A204.1 (cell line): ENCODE results near the gene RASL10A.

ENCODE experiments used
- FAIRE-seq: peaks from 2 replicates; lab custom pipeline; 2012; peaks lifted over from hg19 to GRCh38; lab: Jason Lieb, UNC

Gene RASL10A

GRCh38 chr22:29317827-29318454, 2.4 kb upstream of the RASL10A start:
- no peak for FAIRE-seq

DNA sequence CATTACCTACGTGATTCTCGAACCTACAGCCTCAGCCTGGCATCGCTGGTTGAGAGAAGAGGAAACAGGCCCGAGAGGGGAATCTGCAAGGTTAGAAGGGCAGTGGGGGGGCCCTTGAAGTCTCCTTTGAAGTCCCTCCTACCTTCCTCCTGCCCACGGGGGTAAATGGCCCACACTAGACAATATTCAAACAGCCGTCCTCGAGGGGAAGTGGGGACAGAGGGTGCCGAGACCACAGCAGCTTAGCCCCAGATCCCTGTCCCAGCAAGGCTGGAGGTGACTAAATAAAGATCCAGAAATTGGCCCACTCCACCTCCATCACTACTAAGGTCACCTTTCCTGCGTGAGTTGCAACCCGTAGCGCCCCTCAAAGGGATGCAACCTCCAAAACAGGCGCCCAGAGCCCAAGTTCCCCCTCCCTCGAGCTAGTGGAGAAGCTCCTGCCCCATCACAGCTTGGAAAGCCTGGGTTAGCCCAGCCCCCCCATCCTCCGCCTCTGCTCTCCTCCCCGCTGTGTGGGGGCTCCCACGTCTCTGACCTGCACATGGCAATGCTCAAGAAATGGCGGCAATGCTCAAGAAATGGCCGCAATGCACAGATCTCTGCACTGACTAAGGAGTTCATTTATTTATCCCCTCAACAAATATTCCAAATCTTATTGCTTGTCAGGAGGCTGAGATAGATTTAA, 788 bp upstream of the RASL10A start:
- no peak for FAIRE-seq

DNA sequence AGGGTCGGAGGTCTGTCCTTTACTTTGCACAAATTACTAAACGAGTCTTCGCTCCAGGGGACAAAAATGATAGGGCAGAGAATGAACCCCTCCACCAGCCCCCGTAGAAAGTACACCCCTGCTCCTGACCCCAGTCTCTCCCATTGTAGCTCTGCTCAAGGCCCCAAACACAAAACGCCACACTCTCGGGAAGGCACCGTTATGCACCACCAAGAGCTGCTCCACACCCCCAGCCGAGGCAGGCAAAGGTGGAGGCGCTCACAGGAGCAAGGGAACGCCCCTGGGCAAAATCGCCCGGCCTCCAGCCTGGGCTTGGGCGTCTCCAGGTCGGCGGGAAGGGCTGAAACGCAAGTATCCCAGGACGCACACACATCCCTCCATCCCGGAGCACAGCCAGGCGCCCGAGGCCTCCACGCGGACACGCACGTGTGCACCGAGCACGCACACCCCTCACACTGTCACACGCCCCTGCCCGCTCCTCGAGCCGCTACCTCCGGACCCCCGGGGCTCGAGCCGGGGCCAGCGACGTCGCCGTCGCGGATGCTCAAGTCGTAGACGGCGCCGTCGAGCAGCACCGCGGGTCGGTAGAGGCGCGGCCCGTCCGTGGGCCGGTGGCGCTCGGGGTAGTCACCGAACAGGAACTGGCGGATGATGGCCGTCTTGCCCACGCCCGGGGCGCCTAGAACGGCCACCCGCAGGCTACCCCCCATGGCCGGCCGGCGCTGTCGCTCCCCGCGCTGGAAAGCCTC, 786 bp downstream of the RASL10A start:
- FAIRE-seq = no peak

GRCh38 chr22:29313576-29314466, 1.7 kb downstream of the RASL10A start:
- no peak for FAIRE-seq

- no peak for FAIRE-seq
Observed at GRCh38 chr22:29313126-29313575, 2.3 kb downstream of the RASL10A start.

DNA sequence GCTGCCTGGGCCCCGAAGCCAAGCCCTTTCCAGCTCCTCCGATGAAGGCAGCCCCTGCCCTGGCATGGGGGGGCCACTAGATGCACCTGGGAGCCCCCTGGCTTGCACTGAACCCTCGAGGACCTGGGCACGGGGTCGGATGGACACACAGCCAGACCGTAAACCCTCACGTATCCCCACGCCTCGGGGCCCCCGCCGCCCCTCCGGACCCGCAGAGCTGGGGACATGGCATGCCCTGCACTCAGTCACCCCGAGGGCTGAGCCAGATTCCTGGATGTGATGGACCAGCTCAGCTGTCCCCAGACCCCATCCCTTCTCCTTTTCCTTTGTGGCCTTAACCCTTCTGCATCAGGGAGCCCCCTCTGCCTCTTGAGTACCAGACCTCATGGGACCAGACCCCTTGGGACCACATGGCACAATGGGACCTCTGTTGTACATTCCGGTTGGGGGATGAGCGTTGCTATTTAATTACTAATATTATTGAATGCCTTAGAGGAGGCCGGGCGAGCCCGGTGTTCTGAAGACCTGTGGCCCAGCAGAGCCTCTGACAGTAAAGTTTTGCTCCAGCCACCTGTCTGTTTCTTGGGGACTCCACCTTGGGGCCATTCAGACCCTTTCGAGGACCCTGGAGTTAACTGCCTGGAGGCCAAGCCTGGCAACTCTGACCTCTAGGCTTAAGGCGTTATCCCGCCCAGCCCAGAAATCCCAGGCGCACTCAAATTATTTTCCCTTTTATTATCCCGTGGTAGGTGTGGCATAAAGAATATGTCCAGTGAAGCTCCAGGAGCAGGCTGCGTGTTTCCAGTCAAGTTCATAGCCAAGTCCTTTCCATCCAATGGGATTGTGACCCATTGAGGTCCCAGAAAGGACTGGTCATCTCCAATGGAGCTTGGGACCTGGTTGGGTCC, 3.0 kb downstream of the RASL10A start:
- FAIRE-seq = no peak

- FAIRE-seq = no peak
Observed at GRCh38 chr22:29311464-29312217, 3.9 kb downstream of the RASL10A start.

DNA sequence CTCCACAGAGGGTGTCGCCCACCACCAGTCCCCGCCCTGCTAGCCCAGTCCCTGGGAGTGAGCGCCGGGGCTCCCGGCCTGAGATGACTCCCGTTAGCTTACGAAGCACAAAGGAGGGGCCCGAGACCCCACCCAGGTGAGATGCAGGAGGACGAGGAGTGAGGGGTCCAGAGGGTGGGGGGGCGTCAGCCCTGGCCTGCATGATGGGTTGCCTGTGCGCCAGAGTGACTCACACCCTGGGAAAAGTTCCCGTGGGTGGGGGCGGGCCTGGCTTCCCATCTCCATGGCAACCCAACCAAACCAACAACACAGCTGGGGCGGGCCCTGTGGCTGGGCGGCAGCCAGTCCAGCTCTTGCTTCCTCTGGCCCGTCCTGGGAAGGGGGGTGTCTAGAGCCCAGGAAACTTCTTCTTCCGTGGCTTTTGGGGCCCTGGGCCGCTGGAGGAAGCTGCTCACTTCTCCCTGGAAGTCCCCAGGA, 4.6 kb downstream of the RASL10A start:
- no peak for FAIRE-seq

- FAIRE-seq = no peak
Observed at GRCh38 chr22:29310065-29310862, 5.2 kb downstream of the RASL10A start.

DNA sequence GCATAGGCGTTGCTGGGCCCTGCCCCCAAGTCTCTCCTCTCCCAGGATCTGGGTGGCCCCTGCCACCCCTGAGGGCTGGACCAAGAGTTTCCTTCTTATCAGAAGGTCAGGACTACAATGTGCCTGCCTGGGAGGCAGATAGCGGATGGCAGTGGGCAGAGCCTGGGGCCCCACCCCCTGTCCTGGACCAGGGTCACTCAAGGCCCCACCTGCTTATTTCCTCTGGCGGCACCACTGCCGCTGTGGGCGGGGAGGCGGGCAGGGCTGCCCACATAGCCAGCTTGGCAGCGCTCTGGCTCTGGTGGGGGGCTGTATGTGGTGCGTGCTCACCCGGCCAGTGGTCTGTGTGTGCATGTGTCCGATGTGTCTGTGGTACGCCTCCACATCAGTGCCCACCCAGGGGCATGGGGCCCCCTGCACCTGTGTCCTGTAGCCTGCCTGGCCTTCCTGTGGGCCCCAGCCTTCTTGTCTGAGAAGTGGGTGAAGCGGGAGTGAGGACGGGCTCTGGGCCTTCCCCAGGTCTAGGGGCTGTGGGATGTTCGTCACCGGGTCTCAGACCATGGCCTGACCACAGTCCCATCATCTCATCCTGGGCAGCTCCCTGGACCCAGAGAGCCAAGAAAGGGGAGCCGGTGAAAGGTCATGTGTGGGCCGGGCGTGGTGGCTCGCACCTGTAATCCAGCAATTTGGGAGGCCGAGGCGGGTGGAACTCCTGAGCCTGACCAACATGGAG, 6.0 kb downstream of the RASL10A start:
- no peak for FAIRE-seq

- no peak for FAIRE-seq
Observed at GRCh38 chr22:29308791-29309262, 6.7 kb downstream of the RASL10A start.

GRCh38 chr22:29308148-29308790, 7.2 kb downstream of the RASL10A start:
- FAIRE-seq = no peak

- no peak for FAIRE-seq
Observed at GRCh38 chr22:29307596-29308147, 7.8 kb downstream of the RASL10A start.

GRCh38 chr22:29306835-29307595, 8.5 kb downstream of the RASL10A start:
- FAIRE-seq = no peak

DNA sequence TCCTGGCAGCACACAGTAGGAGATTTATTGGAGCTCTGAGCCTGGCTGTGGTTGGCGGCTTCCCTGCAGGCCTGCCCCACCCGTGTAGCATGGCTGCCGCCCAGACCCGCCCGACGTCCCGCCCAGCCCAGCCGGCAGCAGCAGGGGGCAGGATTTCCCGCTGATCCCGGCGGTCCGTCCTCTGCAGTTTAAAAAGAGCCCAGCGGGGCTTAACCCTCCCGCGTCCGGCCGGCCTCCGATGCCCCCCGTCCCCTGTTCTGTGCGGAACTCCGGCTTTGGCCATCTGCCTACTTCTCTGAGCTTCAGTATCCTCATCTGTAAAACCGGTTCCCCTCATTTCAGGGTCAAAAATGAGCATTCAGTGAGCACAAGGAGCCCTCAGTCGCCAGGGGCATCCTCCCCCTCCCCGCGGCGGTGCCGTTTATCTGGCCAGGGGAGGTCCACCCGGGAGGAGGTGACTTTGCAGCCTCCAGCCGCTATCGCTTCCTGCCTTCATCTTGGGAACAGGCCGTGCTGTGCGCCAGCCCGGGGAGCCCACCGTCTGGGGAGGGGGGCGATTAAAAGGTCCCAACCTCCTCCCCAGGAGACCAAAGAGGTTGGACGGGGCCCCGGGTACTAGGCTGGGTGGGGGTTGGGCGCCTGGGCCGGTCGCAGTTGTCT, 9.2 kb downstream of the RASL10A start, which contains the start of gene GAS2L1:
Gene GAS2L1 (plus strand): TSS at position 476 of the 660 bp plus-strand sequence. CDS start 1,456 bp downstream, outside the sequence.
- FAIRE-seq = no peak

DNA sequence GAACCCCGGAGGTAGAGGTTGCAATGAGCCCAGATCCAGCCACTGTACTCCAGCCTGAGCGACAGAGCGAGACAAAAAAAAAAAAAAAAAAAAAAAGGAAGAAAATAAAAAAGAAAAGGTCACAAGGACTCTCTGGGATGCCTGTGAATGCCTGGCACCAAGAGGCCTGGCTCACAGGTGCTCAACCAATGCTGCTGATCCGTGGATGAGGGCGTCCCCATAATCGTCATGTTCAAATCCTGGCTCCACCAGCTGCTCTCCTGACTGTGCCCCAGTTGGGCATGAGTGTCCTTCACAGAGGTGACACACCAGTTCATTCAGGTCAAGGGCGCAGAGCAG, 9.7 kb downstream of the RASL10A start:
- no peak for FAIRE-seq
